Activated naive CD4-positive, alpha-beta T cell treated with anti-CD3 and anti-CD28 coated beads for 36 hours (primary cell): Measurements from ENCODE around the gene INTS12. TPM values are rescaled to one million over a fixed set of nuclear protein-coding genes. Genes with fewer than 3 reads are reported as not detected.
"Not testable (repeated sequence)": the region's sequence is repeated elsewhere in the genome, so short reads cannot be mapped to it uniquely, and the experiment has no call there.

Experiments used
- CTCF ChIA-PET: fragments of 350-600 bp; sonication (Branson Sonifier 250); formaldehyde crosslinking; loops from one replicate; lab custom pipeline; 2021; ENCODE audit warnings: antibody characterized with exemption; lab: Charles Lee
- DNase-seq: peaks from one replicate; pipeline ENCODE4 v3.0.0-alpha.2; 2020
- H3K27ac Mint-ChIP-seq: one replicate; pipeline ENCODE4 v1.8.0; 2021; ENCODE audit warnings: mild to moderate bottlenecking, mixed read lengths
- H3K27me3 Mint-ChIP-seq: one replicate; pipeline ENCODE4 v1.8.0; 2021; ENCODE audit warnings: low read depth, mixed read lengths
- H3K36me3 Mint-ChIP-seq: one replicate; pipeline ENCODE4 v1.8.0; 2021; ENCODE audit warnings: low read depth, mixed read lengths
- H3K4me1 Mint-ChIP-seq: one replicate; pipeline ENCODE4 v1.8.0; 2021; ENCODE audit warnings: low read depth, mixed read lengths
- H3K4me3 Mint-ChIP-seq: one replicate; pipeline ENCODE4 v1.8.0; 2021; ENCODE audit warnings: mild to moderate bottlenecking, moderate library complexity, mixed read lengths
- H3K9me3 Mint-ChIP-seq: one replicate; pipeline ENCODE4 v1.8.0; 2021; ENCODE audit warnings: mixed read lengths
- intact Hi-C: fragments of 100-400 bp; cut with micrococcal nuclease; formaldehyde crosslinking; loops from one replicate; pipeline ENCODE4 v1.15.1; 2023
- total RNA-seq, 2 experiments: library from RNA; stranded (reverse); gene quantifications; one replicate each; pipeline ENCODE4 v1.2.3, GENCODE V29; 2021

Gene INTS12
- 10 to 100 TPM; 24.5 to 24.8 TPM for total RNA-seq

DNA sequence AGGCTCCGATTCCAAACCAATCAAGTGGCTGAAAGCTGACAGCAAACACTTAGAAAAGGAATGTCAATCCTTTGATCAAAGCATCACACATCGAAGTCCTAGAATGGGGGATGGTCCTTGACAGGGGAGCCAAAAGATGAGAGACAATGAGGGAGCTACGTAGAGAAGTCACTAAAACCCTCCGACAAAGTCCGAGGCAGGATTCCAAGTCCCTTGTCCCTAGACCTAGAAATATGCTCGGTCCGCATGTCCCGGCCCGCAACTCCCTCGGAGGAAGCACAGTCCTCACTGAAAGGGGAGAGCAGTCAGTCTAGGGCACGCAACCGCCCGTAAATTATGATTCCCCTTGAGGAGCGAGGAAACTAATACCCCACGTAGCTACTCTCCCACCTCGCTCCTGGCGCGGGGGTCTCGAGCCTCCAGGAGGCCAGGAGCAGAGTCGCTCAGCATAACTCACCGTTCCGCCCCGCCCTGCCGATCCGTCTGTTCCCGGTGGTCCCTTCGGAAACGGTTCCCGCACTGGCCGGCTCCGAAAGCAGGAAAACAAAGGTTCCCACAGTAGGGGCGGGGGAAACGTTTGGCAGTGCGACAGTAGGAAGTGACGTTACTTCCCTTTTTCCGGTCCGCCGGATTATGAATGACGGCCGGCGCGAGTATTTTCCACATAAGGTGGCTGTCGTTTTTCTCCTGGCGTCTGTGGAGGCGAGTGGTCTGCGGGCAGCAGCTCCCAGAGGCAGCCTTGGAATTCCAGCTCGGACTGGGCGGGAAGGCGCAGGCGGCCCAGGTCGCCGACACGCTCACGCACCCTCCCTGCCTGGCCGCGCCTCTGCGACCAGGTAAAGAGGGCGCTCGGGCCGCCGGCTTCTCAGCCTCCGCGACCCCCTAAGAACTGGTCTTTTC is at the start of gene INTS12, which contains the start of gene GSTCD:
Gene INTS12 (minus strand): TSS at position 509 of the 900 bp plus-strand sequence. CDS start 8,684 bp downstream, outside the sequence.
Gene GSTCD (plus strand): TSS at position 604 of the 900 bp plus-strand sequence. CDS start 8,830 bp downstream, outside the sequence.
- intact Hi-C loops = loop anchor here (1.0 to 10.0 kb wide), 5 partner anchors 235 to 649 kb away; partner anchors contain the start of genes AIMP1, TBCK and TET2
- peak within 1 kb of the TSS; percentile 98 for H3K4me3 Mint-ChIP-seq
- peak; percentile 93 for DNase-seq

GRCh38 chr4:105755375-105755774 is 46.9 kb upstream of the INTS12 start:
- H3K4me3 Mint-ChIP-seq = no peak overlapping the region
- CTCF ChIA-PET = interaction anchor here (0.6 kb wide), 2 partner anchors 595 to 618 kb away, joined by 3 read pairs; no protein-coding TSS in a partner anchor
- H3K36me3 Mint-ChIP-seq = no peaks in the 10 kb centered on the region
- no peak for DNase-seq
- H3K9me3 Mint-ChIP-seq = no peaks in the 10 kb centered on the region
- no peak overlapping the region for H3K27ac Mint-ChIP-seq
- H3K4me1 Mint-ChIP-seq = peaks cover 4% of the 10 kb centered on the region
- no peaks in the 10 kb centered on the region for H3K27me3 Mint-ChIP-seq
- intact Hi-C loops = no loop called here

More for the DNA sequence above, at the start of gene INTS12, which contains the start of gene GSTCD:
- peaks cover 6% of the 10 kb centered on the region for H3K36me3 Mint-ChIP-seq
- H3K9me3 Mint-ChIP-seq = no peaks in the 10 kb centered on the region
- H3K27me3 Mint-ChIP-seq = no peaks in the 10 kb centered on the region
- H3K4me1 Mint-ChIP-seq = peaks cover 26% of the 10 kb centered on the region
- H3K27ac Mint-ChIP-seq = peak within 1 kb of the TSS; percentile 91
- CTCF ChIA-PET = interaction anchor here (0.7 to 0.9 kb wide), 2 partner anchors 15 to 627 kb away, joined by 3 read pairs; no protein-coding TSS in a partner anchor

- no peaks in the 10 kb centered on the region for H3K27me3 Mint-ChIP-seq
- no peak for DNase-seq
- intact Hi-C loops = no loop called here
Measured at GRCh38 chr4:105753361-105753760, 44.9 kb upstream of the INTS12 start.

DNA sequence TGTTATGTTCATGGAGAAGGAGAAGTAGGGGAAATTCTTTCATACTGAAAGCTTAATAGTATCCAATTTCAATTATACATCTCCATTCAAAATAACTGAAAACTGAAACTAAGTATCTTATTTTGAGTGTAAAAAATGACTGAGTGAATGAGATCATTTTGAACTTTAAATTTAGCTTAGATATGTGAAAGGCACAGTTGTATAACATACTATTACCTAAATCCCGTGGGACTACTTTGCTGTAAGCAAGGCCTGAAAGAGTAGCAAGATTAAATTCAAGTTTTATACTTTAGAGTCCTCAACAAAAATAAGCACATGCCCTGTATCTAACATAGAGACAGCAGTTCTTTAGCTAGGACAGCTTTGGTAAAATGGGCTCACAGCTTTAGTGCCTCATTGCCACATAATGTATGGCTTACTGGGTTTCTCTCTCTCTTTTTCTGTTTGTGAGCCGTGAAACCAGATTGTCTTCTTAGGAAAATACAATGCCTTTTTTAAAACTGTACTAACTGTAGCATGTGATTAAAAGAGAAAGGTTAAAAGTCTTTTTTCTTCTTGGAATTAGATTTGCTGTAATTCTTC is 43.3 kb upstream of the INTS12 start:
- CTCF ChIA-PET = no interaction called here
- no peaks in the 10 kb centered on the region for H3K9me3 Mint-ChIP-seq
- H3K4me3 Mint-ChIP-seq = no peak overlapping the region
- no peaks in the 10 kb centered on the region for H3K27me3 Mint-ChIP-seq
- intact Hi-C loops = no loop called here
- peaks cover 4% of the 10 kb centered on the region for H3K4me1 Mint-ChIP-seq
- H3K36me3 Mint-ChIP-seq = peaks cover 1% of the 10 kb centered on the region
- no peak overlapping the region for H3K27ac Mint-ChIP-seq
- no peak for DNase-seq

More at GRCh38 chr4:105753361-105753760, 44.9 kb upstream of the INTS12 start:
- CTCF ChIA-PET = interaction anchor here (0.7 to 1.1 kb wide), 3 partner anchors 11 to 205 kb away, joined by 3 to 5 read pairs (median 3); no protein-coding TSS in a partner anchor
- H3K36me3 Mint-ChIP-seq = no peaks in the 10 kb centered on the region
- H3K9me3 Mint-ChIP-seq = no peaks in the 10 kb centered on the region
- no peak overlapping the region for H3K27ac Mint-ChIP-seq
- H3K4me3 Mint-ChIP-seq = no peak overlapping the region
- H3K4me1 Mint-ChIP-seq = peaks cover 4% of the 10 kb centered on the region

DNA sequence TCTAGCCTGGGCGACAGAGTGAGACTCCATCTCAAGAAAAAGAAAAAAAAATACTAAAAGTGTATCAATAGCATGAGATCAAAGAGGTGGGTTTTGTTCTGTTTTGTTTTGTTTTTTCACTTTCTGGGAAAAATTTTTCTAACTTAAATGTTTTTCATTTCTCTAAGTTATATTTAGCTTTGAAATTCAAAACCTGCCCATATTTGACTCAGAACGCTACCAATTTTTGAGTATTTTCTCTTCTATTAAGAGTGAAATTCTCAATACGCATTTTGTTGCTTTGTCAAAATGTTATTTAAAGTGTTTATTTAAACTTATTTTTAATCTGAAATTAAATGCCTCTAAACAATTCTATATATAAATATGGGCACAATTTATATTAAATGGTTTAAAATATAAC is 39.7 kb upstream of the INTS12 start:
- Mint-ChIP-seq H3K27me3 (no peaks in the 10 kb centered on the region), H3K4me1 (peaks cover 2% of the 10 kb centered on the region), H3K9me3 (no peaks in the 10 kb centered on the region), H3K36me3 (peaks cover 3% of the 10 kb centered on the region), H3K4me3 (no peak overlapping the region), H3K27ac (no peak overlapping the region)
- CTCF ChIA-PET = no interaction called here
- intact Hi-C loops = no loop called here
- no peak for DNase-seq

GRCh38 chr4:105741548-105741947 is 33.1 kb upstream of the INTS12 start:
- no peak for DNase-seq
- intact Hi-C loops = no loop called here
- Mint-ChIP-seq H3K27ac (no peak overlapping the region), H3K4me1 (no peaks in the 10 kb centered on the region), H3K4me3 (no peak overlapping the region), H3K27me3 (no peaks in the 10 kb centered on the region), H3K36me3 (peaks cover 41% of the 10 kb centered on the region), H3K9me3 (peaks cover 14% of the 10 kb centered on the region)
- CTCF ChIA-PET = no interaction called here

GRCh38 chr4:105735217-105735616 is 26.7 kb upstream of the INTS12 start:
- intact Hi-C loops, H3K4me3 Mint-ChIP-seq, H3K4me1 Mint-ChIP-seq, CTCF ChIA-PET, H3K27me3 Mint-ChIP-seq, DNase-seq, H3K27ac Mint-ChIP-seq: not testable (repeated sequence)
- Mint-ChIP-seq H3K9me3 (peaks cover 36% of the 10 kb centered on the region), H3K36me3 (peaks cover 79% of the 10 kb centered on the region)

GRCh38 chr4:105729895-105730294 is 21.4 kb upstream of the INTS12 start:
- H3K27ac Mint-ChIP-seq, CTCF ChIA-PET, DNase-seq, H3K27me3 Mint-ChIP-seq, intact Hi-C loops, H3K4me3 Mint-ChIP-seq, H3K4me1 Mint-ChIP-seq: not testable (repeated sequence)
- Mint-ChIP-seq H3K36me3 (peaks cover 55% of the 10 kb centered on the region), H3K9me3 (peaks cover 26% of the 10 kb centered on the region)

GRCh38 chr4:105725623-105726022 is 17.1 kb upstream of the INTS12 start:
- Mint-ChIP-seq H3K4me3 (no peak overlapping the region), H3K27ac (no peak overlapping the region), H3K4me1 (no peaks in the 10 kb centered on the region), H3K9me3 (peaks cover 10% of the 10 kb centered on the region), H3K36me3 (peaks cover 20% of the 10 kb centered on the region), H3K27me3 (no peaks in the 10 kb centered on the region)
- intact Hi-C loops = no loop called here
- CTCF ChIA-PET = no interaction called here
- DNase-seq = no peak

DNA sequence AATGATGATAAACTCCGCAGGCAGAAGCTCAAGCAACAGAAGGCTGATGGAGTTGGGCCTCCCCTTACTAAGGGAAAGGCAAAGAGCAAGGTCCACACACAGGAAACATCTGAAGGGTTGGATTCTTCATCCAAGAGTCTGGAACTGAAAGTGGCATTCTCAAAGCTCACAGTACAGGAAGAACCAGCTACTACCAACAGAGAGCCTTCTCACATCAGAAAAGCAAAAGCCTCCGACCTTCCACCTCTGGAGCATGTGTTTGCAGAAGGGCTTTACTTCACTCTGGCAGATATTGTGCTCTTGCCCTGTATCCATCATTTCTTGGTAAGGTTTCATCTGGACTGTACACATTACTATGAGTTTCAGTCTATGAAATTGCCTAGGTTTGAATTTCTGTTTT is 10.7 kb upstream of the INTS12 start:
- Mint-ChIP-seq H3K9me3 (no peaks in the 10 kb centered on the region), H3K36me3 (peaks cover 4% of the 10 kb centered on the region), H3K27me3 (no peaks in the 10 kb centered on the region), H3K4me3 (no peak overlapping the region), H3K4me1 (no peaks in the 10 kb centered on the region), H3K27ac (no peak overlapping the region)
- DNase-seq = no peak
- CTCF ChIA-PET = interaction anchor here (0.7 kb wide), 1 partner anchor 9 kb away, joined by 3 read pairs; no protein-coding TSS in a partner anchor
- intact Hi-C loops = no loop called here

DNA sequence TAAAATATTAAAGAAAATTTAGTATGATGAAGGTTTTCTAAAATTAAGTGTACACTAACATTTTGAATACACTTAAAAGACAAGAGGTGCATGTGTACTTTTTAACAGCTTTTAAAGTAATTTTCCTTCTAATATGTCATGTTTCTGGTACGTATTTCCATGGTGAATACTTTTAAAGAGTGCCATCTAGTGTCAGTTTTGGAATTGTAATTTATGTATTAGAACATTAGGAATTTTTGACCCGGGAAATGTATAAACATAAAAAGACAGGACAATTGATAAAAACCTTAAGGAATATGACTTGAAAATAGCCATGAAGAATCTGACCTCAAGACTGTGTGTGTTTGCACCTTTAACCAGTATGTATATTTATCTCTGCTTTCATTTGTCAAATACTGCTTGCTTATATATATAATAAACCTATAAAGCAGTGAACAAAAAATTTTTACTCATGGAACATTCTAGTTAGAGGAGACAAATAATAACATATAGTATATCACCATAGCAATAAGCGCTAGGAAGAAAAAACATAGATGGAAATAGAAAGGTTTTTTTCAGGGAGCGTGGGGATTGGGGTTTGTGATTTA is 7.3 kb upstream of the INTS12 start:
- no peaks in the 10 kb centered on the region for H3K27me3 Mint-ChIP-seq

DNA sequence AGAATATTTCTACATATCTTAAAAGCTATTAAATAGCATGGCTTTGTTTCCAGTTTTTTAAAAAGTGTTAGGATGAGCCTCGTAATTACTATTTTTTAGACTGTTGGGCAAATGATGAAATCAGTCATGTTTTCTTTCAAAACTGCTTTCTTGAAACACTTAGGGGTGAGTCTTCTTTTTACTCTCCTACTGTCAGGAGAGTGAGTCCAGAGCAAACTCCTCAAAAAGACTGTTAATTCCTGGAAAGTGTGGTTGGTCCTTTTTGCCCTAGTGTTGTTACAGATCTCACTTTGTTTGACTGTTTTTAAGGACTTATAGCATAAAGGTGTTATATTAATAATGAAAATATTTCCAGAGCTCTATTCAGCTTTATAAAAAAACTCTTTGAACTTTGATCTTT is 6.4 kb upstream of the INTS12 start:
- Mint-ChIP-seq H3K9me3 (no peaks in the 10 kb centered on the region), H3K4me1 (peaks cover 2% of the 10 kb centered on the region), H3K27ac (no peak overlapping the region), H3K4me3 (no peak overlapping the region), H3K36me3 (peaks cover 2% of the 10 kb centered on the region), H3K27me3 (no peaks in the 10 kb centered on the region)
- intact Hi-C loops = loop anchor here (1.0 kb wide), 1 partner anchor 194 kb away; no protein-coding TSS in a partner anchor
- DNase-seq = no peak
- CTCF ChIA-PET = interaction anchor here (0.6 to 1.4 kb wide), 4 partner anchors 15 to 630 kb away, joined by 3 to 4 read pairs (median 4); no protein-coding TSS in a partner anchor

More for the DNA sequence above, 7.3 kb upstream of the INTS12 start:
- intact Hi-C loops = loop anchor here (1.0 kb wide), 1 partner anchor 194 kb away; no protein-coding TSS in a partner anchor
- Mint-ChIP-seq H3K4me3 (no peak overlapping the region), H3K36me3 (peaks cover 4% of the 10 kb centered on the region), H3K27ac (no peak overlapping the region), H3K9me3 (no peaks in the 10 kb centered on the region), H3K4me1 (peaks cover 2% of the 10 kb centered on the region)
- DNase-seq = no peak
- CTCF ChIA-PET = interaction anchor here (0.6 to 1.4 kb wide), 4 partner anchors 16 to 631 kb away, joined by 3 to 4 read pairs (median 4); no protein-coding TSS in a partner anchor
